Pancreas (tissue), 10 donors: ENCODE results near the gene NPAS2. TPM values are rescaled to one million over a fixed set of nuclear protein-coding genes. Genes with fewer than 3 reads are reported as not detected.

ENCODE experiments used
- ATAC-seq, 4 donors: fragments of 200-7000 bp; cut with Tn5 transposase; one replicate each; pipeline versions ENCODE4 v1.8.0 to v1.9.1; 2020; ENCODE audit warnings: mild to moderate bottlenecking in 4 of 4, moderate library complexity in 4 of 4
- DNase-seq, 6 donors: peaks; one replicate each; pipeline ENCODE4 v3.0.0-alpha.2; 2020
- FAIRE-seq: peaks from 2 replicates; lab custom pipeline; 2012; peaks lifted over from hg19 to GRCh38; lab: Jason Lieb, UNC
- H3K27ac ChIP-seq, 4 donors: fragments of 200-600 bp; sonication (generic); 1 replicate in 3 of 4; 2 replicates in 1 of 4; pipeline versions ENCODE4 v1.5.0 to v1.8.0; 2020
- H3K27me3 ChIP-seq, 4 donors: fragments of 200-600 bp; one replicate each; pipeline ENCODE4 v1.8.0; 2021
- H3K36me3 ChIP-seq, 3 donors: fragments of 200-600 bp; sonication (generic) in 1 of 3; one replicate each; pipeline versions ENCODE4 v1.5.0 to v1.8.0; 2020 to 2021
- H3K4me1 ChIP-seq, 3 donors: fragments of 200-600 bp; one replicate each; pipeline ENCODE4 v1.8.0; 2021
- H3K4me3 ChIP-seq, 4 donors: fragments of 200-600 bp; sonication (generic) in 2 of 4; one replicate each; pipeline versions ENCODE4 v1.5.0 to v1.8.0; 2020 to 2021
- H3K9me3 ChIP-seq, 4 donors: fragments of 200-600 bp; one replicate each; pipeline ENCODE4 v1.8.0; 2021
- CTCF ChIP-seq, 4 donors: fragments of 200-600 bp; sonication (generic) in 3 of 4; IDR thresholded peaks; one replicate each; pipeline versions ENCODE4 v1.5.0 to v1.8.0; 2021; ENCODE audit warnings: antibody characterized with exemption in 4 of 4
- WGBS, 2 donors: extraction: QIAGEN DNeasy Blood & Tissue Kit; methylation state at CpG; one replicate each; pipeline ENCODE4 v1.1.7; 2013; 5-methylcytosine and 5-hydroxymethylcytosine counted together
- intact Hi-C, 3 donors: fragments of 100-400 bp; cut with DNase I; formaldehyde crosslinking; loops; one replicate each; pipeline versions ENCODE4 v1.11.1 to v1.14.2; 2022
- polyA plus RNA-seq, 2 donors: library from polyadenylated mRNA; stranded (reverse); fragments of 200-250 nt; gene quantifications; one replicate each; pipeline ENCODE4 v1.2.3, GENCODE V29; 2013
- total RNA-seq, 6 donors: library from RNA; stranded (reverse); fragmentation: NEBNext Ultra II Directional in 4 of 6; extraction: Animal tissue kit (Norgen Biotek cat#: 25700) in 4 of 6; gene quantifications; one replicate each; pipeline versions ENCODE4 v1.2.1 to v1.2.4, GENCODE V29; 2021 to 2023
- donor health status: healthy with polysubstance abuse.
- donor health status: DM: no; HTN: no; CAD: no; lungs with moderate emphysema.
- donor health status: DM: no; HTN: no; CAD: no.
- donor health status: control.
- donor health status: control.
- donor health status: Bipolar disorder and iron deficiency.
- donor health status: DM: yes; HTN: yes; CAD: no.
- donor health status: DM: no; HTN: no; CAD: no.
- donor health status: DM: no; HTN: no; CAD: no.
- donor health status: DM: yes; HTN: yes; CAD: no.

NPAS2 gene
- total and polyA plus RNA-seq, 8 donors = 20.6 to 46.3 (median 32.7) TPM

- Histone ChIP-seq H3K27ac (no peak overlapping the region), H3K9me3 (no peaks in the 10 kb centered on the region), H3K36me3 (no peaks in the 10 kb centered on the region), H3K4me1 (no peaks in the 10 kb centered on the region), H3K27me3 (no peaks in the 10 kb centered on the region), H3K4me3 (no peak overlapping the region)
- no peak for FAIRE-seq
- intact Hi-C loops = no loop called here
- no peak for DNase-seq
- 80 to 88% methylated on average over 10 of the region's 10 CpGs for WGBS, 2 donors
- TF ChIP-seq CTCF (IDR thresholded peaks at IDR 0.05) = no peak
- ATAC-seq = no peak
These were observed 89.7 kb downstream of the NPAS2 start for GRCh38 chr2:100909534-100910081.

GRCh38 chr2:100910111-100910510, 90.2 kb downstream of the NPAS2 start:
- Histone ChIP-seq H3K9me3 (no peaks in the 10 kb centered on the region), H3K4me1 (no peaks in the 10 kb centered on the region), H3K36me3 (no peaks in the 10 kb centered on the region), H3K4me3 (no peak overlapping the region), H3K27ac (no peak overlapping the region), H3K27me3 (no peaks in the 10 kb centered on the region)
- DNase-seq (no peak), ATAC-seq (no peak), FAIRE-seq (no peak)
- WGBS, 2 donors = 86 to 90% methylated on average over 3 of the region's 3 CpGs
- TF ChIP-seq CTCF (IDR thresholded peaks at IDR 0.05) = no peak
- intact Hi-C loops = no loop called here

- intact Hi-C loops = no loop called here
- no peak overlapping the region for H3K4me3 ChIP-seq
- TF ChIP-seq CTCF (IDR thresholded peaks at IDR 0.05) = no peak
- FAIRE-seq (no peak), DNase-seq (no peak), ATAC-seq (no peak)
- H3K36me3 ChIP-seq = no peaks in the 10 kb centered on the region
- no peaks in the 10 kb centered on the region for H3K4me1 ChIP-seq
- no peaks in the 10 kb centered on the region for H3K27me3 ChIP-seq
- no peak overlapping the region for H3K27ac ChIP-seq
- no peaks in the 10 kb centered on the region for H3K9me3 ChIP-seq
- WGBS, 2 donors = 79% methylated on average over 16 of the region's 16 CpGs
These were observed 99.4 kb downstream of the NPAS2 start for GRCh38 chr2:100919316-100919715.

GRCh38 chr2:100921685-100922161, 101.8 kb downstream of the NPAS2 start:
- H3K36me3 ChIP-seq = peaks cover 0 to 13% (median 5%) of the 10 kb centered on the region in 3 donors
- H3K9me3 ChIP-seq = no peaks in the 10 kb centered on the region
- H3K4me1 ChIP-seq = no peaks in the 10 kb centered on the region
- DNase-seq = no peak
- intact Hi-C loops = no loop called here
- WGBS, 2 donors = 66 to 91% methylated on average over 6 of the region's 6 CpGs
- no peak for FAIRE-seq
- H3K4me3 ChIP-seq = no peak overlapping the region
- no peak overlapping the region for H3K27ac ChIP-seq
- no peak for ATAC-seq
- H3K27me3 ChIP-seq = no peaks in the 10 kb centered on the region
- TF ChIP-seq CTCF (IDR thresholded peaks at IDR 0.05) = no peak

- H3K27ac ChIP-seq = no peak overlapping the region
- FAIRE-seq = no peak
- no peaks in the 10 kb centered on the region for H3K9me3 ChIP-seq
- intact Hi-C loops = no loop called here
- H3K4me1 ChIP-seq = peaks cover 0 to 6% (median 0%) of the 10 kb centered on the region in 3 donors
- no peaks in the 10 kb centered on the region for H3K27me3 ChIP-seq
- no peak for DNase-seq
- no peak overlapping the region for H3K4me3 ChIP-seq
- TF ChIP-seq CTCF (IDR thresholded peaks at IDR 0.05) = no peak
- no peak for ATAC-seq
- 88 to 93% methylated on average over 9 of the region's 9 CpGs for WGBS, 2 donors
- peaks cover 0 to 13% (median 5%) of the 10 kb centered on the region in 3 donors for H3K36me3 ChIP-seq
These were observed 103.6 kb downstream of the NPAS2 start for GRCh38 chr2:100923461-100924060.
